HepG2 (cell line): ENCODE results near the gene UBE3B. TPM values are rescaled to one million over a fixed set of nuclear protein-coding genes. Genes with fewer than 3 reads are reported as not detected.

Source experiments
- ATAC-seq: fragments of 200-7000 bp; cut with Tn5 transposase; 3 replicates; pipeline ENCODE4 v1.9.1; 2020; ENCODE audit warnings: mild to moderate bottlenecking, moderate library complexity
- BruUV-seq: library from RNA; stranded (reverse); fragments of 400-500 nt; replicated peaks from 2 replicates; lab custom pipeline; 2021; lab: Mats Ljungman, UMichigan
- CTCF ChIA-PET: fragments of 300-600 bp; formaldehyde crosslinking; extraction: SDS; loops from one replicate; lab custom pipeline; 2021; ENCODE audit warnings: low total read pairs, inconsistent platforms, low intra/inter-chr PET ratio; lab: Yijun Ruan, JAX
- POLR2A ChIA-PET: fragments of 350-600 bp; sonication (Branson Sonifier 250); formaldehyde crosslinking; loops from one replicate; lab custom pipeline; 2020; ENCODE audit warnings: antibody characterized with exemption, inconsistent platforms; lab: Yijun Ruan, JAX
- DNase-seq: peaks from one replicate; pipeline ENCODE4 v3.0.0-alpha.2; 2015; ENCODE audit warnings: low spot score
- FAIRE-seq: peaks from 3 replicates; lab custom pipeline; 2011; peaks lifted over from hg19 to GRCh38; lab: Jason Lieb, UNC
- H2AFZ ChIP-seq: one replicate; pipeline ENCODE4 v1.6.1; 2011; ENCODE audit warnings: low read length, inconsistent platforms
- H3K27ac ChIP-seq: fragments of 300-600 bp; 3 replicates; pipeline ENCODE4 v1.8.0; 2011; ENCODE audit warnings: mixed run types, mild to moderate bottlenecking, mixed read lengths, low read length, inconsistent platforms; ENCODE audit not compliant: insufficient read depth; ENCODE audit errors: extremely low read length
- H3K27me3 ChIP-seq, 2 experiments: fragments of 200-600 bp in 1 of 2; 2 replicates in 1 of 2; 3 replicates in 1 of 2; pipeline versions ENCODE4 v1.6.0 to v1.8.0; 2011; ENCODE audit warnings: low read length in 2 of 2, mild to moderate bottlenecking in 2 of 2, moderate library complexity in 2 of 2, inconsistent platforms in 1 of 2; ENCODE audit not compliant: insufficient read depth in 2 of 2, control insufficient read depth in 1 of 2
- H3K36me3 ChIP-seq, 2 experiments: fragments of 200-600 bp in 1 of 2; replicated peaks in 1 of 2; 2 replicates in 1 of 2; 3 replicates in 1 of 2; pipeline versions ENCODE4 v1.5.1 to v1.8.0; 2011; ENCODE audit warnings: low read length in 2 of 2, inconsistent platforms in 1 of 2; ENCODE audit not compliant: insufficient read depth in 2 of 2, control insufficient read depth in 1 of 2
- H3K4me1 ChIP-seq: 2 replicates; pipeline ENCODE4 v1.5.1; 2012; ENCODE audit warnings: low read length, inconsistent platforms; ENCODE audit not compliant: insufficient read depth
- H3K4me2 ChIP-seq: 2 replicates; pipeline ENCODE4 v1.6.0; 2011; ENCODE audit warnings: low read depth, low read length, inconsistent platforms
- H3K4me3 ChIP-seq, 3 experiments: fragments of 200-600 bp in 1 of 3; sonication (generic), shearing (Covaris generic) in 1 of 3; replicated peaks in 1 of 3; 2 replicates each; pipeline ENCODE4 v1.5.1; 2011 to 2016; ENCODE audit warnings: low read length in 3 of 3, inconsistent platforms in 2 of 3, low read depth in 2 of 3, mild to moderate bottlenecking in 2 of 3, control low read depth in 1 of 3, mixed read lengths in 1 of 3; ENCODE audit not compliant: insufficient read depth in 1 of 3
- H3K79me2 ChIP-seq: one replicate; pipeline ENCODE4 v1.6.1; 2011; ENCODE audit warnings: low read length, inconsistent platforms; ENCODE audit not compliant: insufficient read depth
- H3K9ac ChIP-seq: 2 replicates; pipeline ENCODE4 v1.6.0; 2011; ENCODE audit warnings: mild to moderate bottlenecking, low read depth, low read length, inconsistent platforms; ENCODE audit not compliant: insufficient read depth
- H3K9me3 ChIP-seq: 2 replicates; pipeline ENCODE4 v1.5.1; 2012; ENCODE audit warnings: mild to moderate bottlenecking, low read length
- H4K20me1 ChIP-seq: 2 replicates; pipeline ENCODE4 v1.6.0; 2011; ENCODE audit warnings: inconsistent platforms, mild to moderate bottlenecking, low read length, moderate library complexity; ENCODE audit not compliant: insufficient read depth
- BRD4 ChIP-seq: sonication (generic); formaldehyde crosslinking; IDR thresholded peaks from 2 replicates; pipeline ENCODE4 v1.4.0; 2020; ENCODE audit warnings: missing genetic modification reagents
- KDM3A ChIP-seq: IDR thresholded peaks from 2 replicates; pipeline ENCODE4 v1.6.1; 2018; ENCODE audit warnings: low read depth, missing compliant biosample characterization
- MIXL1 ChIP-seq: IDR thresholded peaks from 2 replicates; pipeline ENCODE4 v1.6.1; 2016
- MYC ChIP-seq: sonication (generic); formaldehyde crosslinking; IDR thresholded peaks from 2 replicates; pipeline ENCODE4 v1.9.0; 2021; ENCODE audit warnings: missing genetic modification reagents, borderline replicate concordance
- NPAS2 ChIP-seq: sonication (generic); formaldehyde crosslinking; IDR thresholded peaks from 2 replicates; pipeline ENCODE4 v1.8.0; 2022; ENCODE audit warnings: mild to moderate bottlenecking, missing genetic modification reagents, borderline replicate concordance
- SPEN ChIP-seq: sonication (generic); formaldehyde crosslinking; IDR thresholded peaks from 2 replicates; pipeline ENCODE4 v1.5.1; 2020; ENCODE audit warnings: low read depth, mild to moderate bottlenecking, missing genetic modification reagents
- SUZ12 ChIP-seq: fragments of 150-350 bp; IDR thresholded peaks from 2 replicates; pipeline ENCODE4 v1.6.1; 2014; ENCODE audit warnings: low read depth, low read length
- ZNF33A ChIP-seq: sonication (generic); formaldehyde crosslinking; IDR thresholded peaks from 2 replicates; pipeline ENCODE4 v1.5.1; 2020; ENCODE audit warnings: missing genetic modification reagents, mild to moderate bottlenecking, moderate library complexity, borderline replicate concordance
- ZNF775 ChIP-seq: sonication (generic); formaldehyde crosslinking; IDR thresholded peaks from 2 replicates; pipeline ENCODE4 v1.4.0; 2020; ENCODE audit warnings: missing genetic modification reagents, mild to moderate bottlenecking, moderate library complexity, borderline replicate concordance
- WGBS: methylation state at CpG from one replicate; pipeline ENCODE4 v1.1.6; 2017; ENCODE audit warnings: low lambda C conversion rate; 5-methylcytosine and 5-hydroxymethylcytosine counted together
- in situ Hi-C: cut with HindIII; loops from 2 replicates; pipeline ENCODE4 v1.10.0; 2017; ENCODE audit warnings: low pct_unique_long_range_greater_than_20kb; ENCODE audit not compliant: extremely low pct_ligation_motif_present
- intact Hi-C: fragments of 100-400 bp; cut with micrococcal nuclease; formaldehyde crosslinking; loops from one replicate; pipeline ENCODE4 v1.10.0; 2022; ENCODE audit not compliant: unreplicated experiment
- polyA plus RNA-seq, 8 experiments: library from polyadenylated mRNA; depleted of rRNA in 3 of 8; stranded (reverse) in 7 of 8; unstranded in 1 of 8; fragments of >200 nt; fragmentation: Illumina TruSeq in 4 of 8; extraction: Trizol in 4 of 8; gene quantifications; 2 replicates each; pipeline versions ENCODE4 v1.2.1 to v1.2.3, GENCODE V29; 2011 to 2016; ENCODE audit warnings: low read depth in 4 of 8, missing spikeins in 1 of 8, mixed read lengths in 1 of 8; ENCODE audit not compliant: insufficient read depth in 1 of 8
- total RNA-seq, 5 experiments: library from RNA; depleted of rRNA; stranded (reverse); fragments of >200 nt; fragmentation: Illumina TruSeq; extraction: Trizol; gene quantifications; 2 replicates each; pipeline ENCODE4 v1.2.3, GENCODE V29; 2016; ENCODE audit warnings: low read depth in 1 of 5
- TF ChIP-seq, protein P1 (sequence below): sonication (generic); formaldehyde crosslinking; conservative IDR thresholded peaks from 2 replicates; pipeline ENCODE4 v1.4.0; 2020; ENCODE audit warnings: missing genetic modification reagents
- TF ChIP-seq, protein P2 (sequence below): sonication (generic); formaldehyde crosslinking; IDR thresholded peaks from 2 replicates; pipeline ENCODE4 v1.9.0; 2021; ENCODE audit warnings: missing genetic modification reagents, borderline replicate concordance

The UBE3B gene
- total and polyA plus RNA-seq, 2 of the 13 experiments (the other 11 are each of a cell fraction or from before 2014, with no cell fraction given), result 22.7 to 25.3 TPM

DNA sequence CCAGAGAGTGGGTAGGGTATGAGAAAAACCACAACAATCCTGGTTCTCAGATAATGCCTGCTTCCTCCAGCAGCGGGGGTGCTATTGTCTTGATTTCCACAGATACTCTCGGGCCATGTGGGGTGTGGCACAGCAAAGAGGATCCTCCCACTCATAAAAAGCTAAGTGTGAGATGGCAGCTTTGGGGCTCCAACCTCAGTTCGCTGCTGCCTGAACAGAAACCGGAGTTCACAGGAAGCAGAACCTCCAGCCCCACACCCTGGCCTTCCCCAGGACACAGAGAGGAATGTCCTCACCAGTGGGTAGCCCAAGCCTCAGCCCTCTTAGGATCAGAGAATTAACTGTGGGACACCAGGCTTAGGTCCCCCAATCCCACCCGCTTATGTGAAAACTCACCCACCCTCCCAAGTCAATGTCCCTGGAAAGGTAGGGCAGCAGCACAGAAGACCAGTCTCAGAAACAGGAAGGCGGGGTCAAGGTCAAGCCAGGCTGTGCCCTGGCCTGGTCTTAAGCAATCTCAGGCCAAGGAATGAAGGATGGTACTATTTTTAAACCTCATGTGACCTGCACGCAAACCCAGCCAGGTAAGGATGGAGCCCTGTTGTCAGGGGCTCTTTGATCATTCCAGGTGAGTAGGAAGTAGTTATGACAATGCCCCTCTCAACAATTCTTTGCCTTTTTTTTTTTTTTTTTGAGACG is 9.3 kb upstream of the UBE3B start:
- 95% methylated on average over 5 of the region's 8 CpGs for WGBS
- H3K79me2 ChIP-seq, result peaks cover 32% of the 10 kb centered on the region
- intact Hi-C loops, result no loop called here
- no peak overlapping the region for H3K27ac ChIP-seq
- no peaks in the 10 kb centered on the region for H3K27me3 ChIP-seq
- no peak overlapping the region for H3K4me3 ChIP-seq
- H2AFZ ChIP-seq, result no peak overlapping the region
- in situ Hi-C loops, result no loop called here
- BruUV-seq, result no TSS peak
- H3K9me3 ChIP-seq, result no peaks in the 10 kb centered on the region
- TF ChIP-seq, protein P1, sequence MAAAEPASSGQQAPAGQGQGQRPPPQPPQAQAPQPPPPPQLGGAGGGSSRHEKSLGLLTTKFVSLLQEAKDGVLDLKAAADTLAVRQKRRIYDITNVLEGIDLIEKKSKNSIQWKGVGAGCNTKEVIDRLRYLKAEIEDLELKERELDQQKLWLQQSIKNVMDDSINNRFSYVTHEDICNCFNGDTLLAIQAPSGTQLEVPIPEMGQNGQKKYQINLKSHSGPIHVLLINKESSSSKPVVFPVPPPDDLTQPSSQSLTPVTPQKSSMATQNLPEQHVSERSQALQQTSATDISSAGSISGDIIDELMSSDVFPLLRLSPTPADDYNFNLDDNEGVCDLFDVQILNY (CRISPR knock-in tag), result no peak
- no peak for TF ChIP-seq ZNF775 (CRISPR knock-in tag)
- no peak for TF ChIP-seq MIXL1 (CRISPR knock-in tag)
- no peak for TF ChIP-seq SPEN (CRISPR knock-in tag)
- TF ChIP-seq SUZ12, result no peak
- TF ChIP-seq MYC (CRISPR knock-in tag), result no peak
- FAIRE-seq, result no peak
- peaks cover 12% of the 10 kb centered on the region for H3K4me1 ChIP-seq
- DNase-seq, result no peak
- ChIA-PET POLR2A (no interaction called here), CTCF (no interaction called here)
- no peak overlapping the region for H3K4me2 ChIP-seq
- peaks cover 16 to 64% of the 10 kb centered on the region in 2 experiments for H3K36me3 ChIP-seq
- no peak for ATAC-seq
- H4K20me1 ChIP-seq, result no peaks in the 10 kb centered on the region
- H3K9ac ChIP-seq, result no peak overlapping the region

DNA sequence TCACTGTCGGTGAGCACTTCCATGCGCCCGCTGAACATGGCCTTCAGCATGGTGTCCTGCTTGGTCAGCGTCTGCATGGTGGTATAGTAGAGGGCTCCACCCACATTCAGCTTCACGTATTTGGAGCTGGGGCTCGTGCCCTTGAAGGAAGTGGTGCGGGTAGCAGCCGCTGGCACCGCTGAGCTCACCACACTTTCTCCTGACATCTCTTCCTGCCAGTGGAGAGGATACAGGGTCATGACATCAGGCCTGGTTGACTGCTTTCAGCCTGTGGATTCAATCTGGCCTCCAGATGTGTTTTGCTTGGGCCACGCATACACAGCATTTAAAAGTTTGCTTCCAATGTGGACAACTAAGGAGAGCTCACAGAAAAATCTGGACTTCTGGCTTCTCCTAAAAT is 7.9 kb upstream of the UBE3B start:
- intact Hi-C loops (no loop called here), in situ Hi-C loops (no loop called here)
- Histone ChIP-seq H3K9me3 (no peaks in the 10 kb centered on the region), H3K9ac (no peak overlapping the region), H3K27me3 (no peaks in the 10 kb centered on the region), H3K4me2 (no peak overlapping the region), H3K79me2 (peaks cover 45% of the 10 kb centered on the region), H2AFZ (no peak overlapping the region), H3K4me3 (no peak overlapping the region), H4K20me1 (no peaks in the 10 kb centered on the region), H3K36me3 (peaks cover 17 to 67% of the 10 kb centered on the region in 2 experiments), H3K4me1 (0 out of 2 replicates have a peak, but pooled peaks cover under 1% of the 10 kb centered on the region), H3K27ac (no peak overlapping the region)
- no peak for DNase-seq
- POLR2A ChIA-PET, result no interaction called here
- no peak for ATAC-seq
- WGBS, result 97% methylated on average over 10 of the region's 10 CpGs
- TF ChIP-seq ZNF33A (CRISPR knock-in tag) (no peak), NPAS2 (CRISPR knock-in tag) (no peak), KDM3A (CRISPR knock-in tag) (no peak), BRD4 (CRISPR knock-in tag) (no peak)
- TF ChIP-seq, protein P1 (CRISPR knock-in tag), result no peak
- TF ChIP-seq, protein P2, sequence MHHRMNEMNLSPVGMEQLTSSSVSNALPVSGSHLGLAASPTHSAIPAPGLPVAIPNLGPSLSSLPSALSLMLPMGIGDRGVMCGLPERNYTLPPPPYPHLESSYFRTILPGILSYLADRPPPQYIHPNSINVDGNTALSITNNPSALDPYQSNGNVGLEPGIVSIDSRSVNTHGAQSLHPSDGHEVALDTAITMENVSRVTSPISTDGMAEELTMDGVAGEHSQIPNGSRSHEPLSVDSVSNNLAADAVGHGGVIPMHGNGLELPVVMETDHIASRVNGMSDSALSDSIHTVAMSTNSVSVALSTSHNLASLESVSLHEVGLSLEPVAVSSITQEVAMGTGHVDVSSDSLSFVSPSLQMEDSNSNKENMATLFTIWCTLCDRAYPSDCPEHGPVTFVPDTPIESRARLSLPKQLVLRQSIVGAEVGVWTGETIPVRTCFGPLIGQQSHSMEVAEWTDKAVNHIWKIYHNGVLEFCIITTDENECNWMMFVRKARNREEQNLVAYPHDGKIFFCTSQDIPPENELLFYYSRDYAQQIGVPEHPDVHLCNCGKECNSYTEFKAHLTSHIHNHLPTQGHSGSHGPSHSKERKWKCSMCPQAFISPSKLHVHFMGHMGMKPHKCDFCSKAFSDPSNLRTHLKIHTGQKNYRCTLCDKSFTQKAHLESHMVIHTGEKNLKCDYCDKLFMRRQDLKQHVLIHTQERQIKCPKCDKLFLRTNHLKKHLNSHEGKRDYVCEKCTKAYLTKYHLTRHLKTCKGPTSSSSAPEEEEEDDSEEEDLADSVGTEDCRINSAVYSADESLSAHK, result no peak
- CTCF ChIA-PET, result no interaction called here
- no peak for FAIRE-seq
- no TSS peak for BruUV-seq
